Liver (tissue), 9 donors: Measurements from ENCODE around the gene PSMB7. TPM values are rescaled to one million over a fixed set of nuclear protein-coding genes. Genes with fewer than 3 reads are reported as not detected.

Experiments used
- DNase-seq: peaks from one replicate; pipeline ENCODE4 v3.0.0-alpha.2; 2017; ENCODE audit warnings: low spot score
- H3K27ac ChIP-seq, 2 donors: one replicate each; pipeline ENCODE4 v1.7.0; 2013; ENCODE audit warnings: inconsistent platforms in 2 of 2, low read length in 2 of 2, control low read depth in 1 of 2, low read depth in 1 of 2, mild to moderate bottlenecking in 1 of 2
- H3K27me3 ChIP-seq, 4 donors: one replicate each; pipeline versions ENCODE4 v1.6.1 to v1.7.0; 2013; ENCODE audit warnings: low read length in 3 of 4, inconsistent platforms in 1 of 4, mild to moderate bottlenecking in 1 of 4, moderate library complexity in 1 of 4; ENCODE audit not compliant: control insufficient read depth in 4 of 4, insufficient read depth in 4 of 4
- H3K36me3 ChIP-seq, 4 donors: one replicate each; pipeline versions ENCODE4 v1.6.1 to v1.7.0; 2013; ENCODE audit warnings: low read length in 3 of 4, mild to moderate bottlenecking in 3 of 4, low read depth in 1 of 4, moderate library complexity in 1 of 4; ENCODE audit not compliant: control insufficient read depth in 4 of 4, insufficient read depth in 3 of 4
- H3K4me1 ChIP-seq, 4 donors: one replicate each; pipeline versions ENCODE4 v1.6.1 to v1.7.0; 2013; ENCODE audit warnings: low read length in 3 of 4, mild to moderate bottlenecking in 3 of 4, moderate library complexity in 1 of 4; ENCODE audit not compliant: control insufficient read depth in 4 of 4, insufficient read depth in 4 of 4
- H3K4me3 ChIP-seq, 3 donors: one replicate each; pipeline versions ENCODE4 v1.6.1 to v1.7.0; 2013; ENCODE audit warnings: low read length in 3 of 3, control low read depth in 1 of 3, low read depth in 1 of 3, mild to moderate bottlenecking in 1 of 3
- H3K9ac ChIP-seq, 2 donors: one replicate each; pipeline ENCODE4 v1.7.0; 2013; ENCODE audit warnings: low read length in 2 of 2, mild to moderate bottlenecking in 2 of 2, moderate library complexity in 2 of 2, control low read depth in 1 of 2, low read depth in 1 of 2
- H3K9me3 ChIP-seq, 4 donors: one replicate each; pipeline versions ENCODE4 v1.6.1 to v1.7.0; 2013; ENCODE audit warnings: low read length in 3 of 4; ENCODE audit not compliant: control insufficient read depth in 4 of 4
- ATF3 ChIP-seq: IDR thresholded peaks from 2 replicates; pipeline ENCODE4 v1.6.1; 2016; ENCODE audit warnings: antibody characterized with exemption
- CTCF ChIP-seq: fragments of 150-350 bp; IDR thresholded peaks from 2 replicates; pipeline ENCODE4 v1.5.1; 2017; ENCODE audit warnings: improper control_type of control experiment, low read depth, low read length; ENCODE audit not compliant: missing input control
- EGR1 ChIP-seq, 2 donors: IDR thresholded peaks; 2 replicates each; pipeline ENCODE4 v1.6.1; 2016 to 2018; ENCODE audit warnings: antibody characterized with exemption in 2 of 2, low read depth in 2 of 2
- FOXA1 ChIP-seq: IDR thresholded peaks from 2 replicates; pipeline ENCODE4 v1.6.1; 2016; ENCODE audit warnings: antibody characterized with exemption
- FOXA2 ChIP-seq: IDR thresholded peaks from 2 replicates; pipeline ENCODE4 v1.6.1; 2016; ENCODE audit warnings: antibody characterized with exemption
- GABPA ChIP-seq, 2 donors: IDR thresholded peaks in 1 of 2; conservative IDR thresholded peaks in 1 of 2; 2 replicates each; pipeline ENCODE4 v1.6.1; 2016; ENCODE audit warnings: antibody characterized with exemption in 2 of 2, mild to moderate bottlenecking in 1 of 2, moderate library complexity in 1 of 2
- HNF4A ChIP-seq, 2 donors: conservative IDR thresholded peaks; 2 replicates each; pipeline ENCODE4 v1.6.1; 2016; ENCODE audit warnings: antibody characterized with exemption in 2 of 2, mild to moderate bottlenecking in 2 of 2
- HNF4G ChIP-seq: IDR thresholded peaks from 2 replicates; pipeline ENCODE4 v1.6.1; 2016; ENCODE audit warnings: antibody characterized with exemption
- JUND ChIP-seq, 2 donors: IDR thresholded peaks; 2 replicates each; pipeline ENCODE4 v1.6.1; 2016; ENCODE audit warnings: antibody characterized with exemption in 2 of 2
- MAX ChIP-seq: IDR thresholded peaks from 2 replicates; pipeline ENCODE4 v1.6.1; 2016; ENCODE audit warnings: antibody characterized with exemption
- NR2F2 ChIP-seq: IDR thresholded peaks from 2 replicates; pipeline ENCODE4 v1.6.1; 2016; ENCODE audit warnings: antibody characterized with exemption
- RAD21 ChIP-seq, 2 donors: IDR thresholded peaks; 2 replicates each; pipeline ENCODE4 v1.6.1; 2016; ENCODE audit warnings: antibody characterized with exemption in 2 of 2, mild to moderate bottlenecking in 2 of 2
- RXRA ChIP-seq, 2 donors: IDR thresholded peaks; 2 replicates each; pipeline ENCODE4 v1.6.1; 2017 to 2018; ENCODE audit warnings: antibody characterized with exemption in 2 of 2, mild to moderate bottlenecking in 1 of 2
- SP1 ChIP-seq: IDR thresholded peaks from 2 replicates; pipeline ENCODE4 v1.6.1; 2018; ENCODE audit warnings: antibody characterized with exemption, mild to moderate bottlenecking
- TAF1 ChIP-seq: conservative IDR thresholded peaks from 2 replicates; pipeline ENCODE4 v1.6.1; 2016; ENCODE audit warnings: antibody characterized with exemption, mild to moderate bottlenecking
- YY1 ChIP-seq: IDR thresholded peaks from 2 replicates; pipeline ENCODE4 v1.6.1; 2016; ENCODE audit warnings: antibody characterized with exemption, mild to moderate bottlenecking
- ZBTB33 ChIP-seq: IDR thresholded peaks from 2 replicates; pipeline ENCODE4 v1.6.1; 2016; ENCODE audit warnings: antibody characterized with exemption
- WGBS: extraction: QIAGEN DNeasy Blood & Tissue Kit; methylation state at CpG from one replicate; pipeline ENCODE4 v1.1.7; 2013; 5-methylcytosine and 5-hydroxymethylcytosine counted together
- polyA plus RNA-seq, 2 donors: library from polyadenylated mRNA; stranded (reverse) in 1 of 2; unstranded in 1 of 2; fragments of 200-250 nt in 1 of 2; fragments of >200 nt in 1 of 2; fragmentation: Nextera tagmentation in 1 of 2; extraction: Ambion mirVana in 1 of 2; gene quantifications; one replicate each; pipeline versions ENCODE4 v1.2.1 to v1.2.3, GENCODE V29; 2013 to 2015
- total RNA-seq, 2 donors: library from RNA; depleted of rRNA; stranded (reverse); fragments of >200 nt; gene quantifications; one replicate each; pipeline ENCODE4 v1.2.3, GENCODE V29; 2014
- TF ChIP-seq, protein P1 (sequence below): IDR thresholded peaks from 2 replicates; pipeline ENCODE4 v1.6.1; 2016; ENCODE audit warnings: antibody characterized with exemption, mild to moderate bottlenecking
- donor health status: healthy.
- donor health status: healthy.
- donor health status: healthy.
- donor health status: healthy.
- donor health status: healthy.

PSMB7 gene
- total and polyA plus RNA-seq, 4 donors, result 90.9 to 183 (median 134) TPM

GRCh38 chr9:124457887-124458431 is 42.7 kb upstream of the PSMB7 start:
- Histone ChIP-seq H3K9me3 (peaks cover 0 to 3% (median 0%) of the 10 kb centered on the region in 4 donors), H3K27me3 (peaks cover 0 to 5% (median 0%) of the 10 kb centered on the region in 4 donors), H3K36me3 (no peaks in the 10 kb centered on the region), H3K27ac (no peak overlapping the region), H3K9ac (no peak overlapping the region), H3K4me3 (no peak overlapping the region), H3K4me1 (peaks cover 0 to 3% (median 1%) of the 10 kb centered on the region in 4 donors)
- 82% methylated on average over 8 of the region's 8 CpGs for WGBS
- DNase-seq, result no peak
- no peak for TF ChIP-seq JUND (IDR thresholded peaks at IDR 0.05)
- no peak for TF ChIP-seq RAD21 (IDR thresholded peaks at IDR 0.05)
- TF ChIP-seq, protein P1, sequence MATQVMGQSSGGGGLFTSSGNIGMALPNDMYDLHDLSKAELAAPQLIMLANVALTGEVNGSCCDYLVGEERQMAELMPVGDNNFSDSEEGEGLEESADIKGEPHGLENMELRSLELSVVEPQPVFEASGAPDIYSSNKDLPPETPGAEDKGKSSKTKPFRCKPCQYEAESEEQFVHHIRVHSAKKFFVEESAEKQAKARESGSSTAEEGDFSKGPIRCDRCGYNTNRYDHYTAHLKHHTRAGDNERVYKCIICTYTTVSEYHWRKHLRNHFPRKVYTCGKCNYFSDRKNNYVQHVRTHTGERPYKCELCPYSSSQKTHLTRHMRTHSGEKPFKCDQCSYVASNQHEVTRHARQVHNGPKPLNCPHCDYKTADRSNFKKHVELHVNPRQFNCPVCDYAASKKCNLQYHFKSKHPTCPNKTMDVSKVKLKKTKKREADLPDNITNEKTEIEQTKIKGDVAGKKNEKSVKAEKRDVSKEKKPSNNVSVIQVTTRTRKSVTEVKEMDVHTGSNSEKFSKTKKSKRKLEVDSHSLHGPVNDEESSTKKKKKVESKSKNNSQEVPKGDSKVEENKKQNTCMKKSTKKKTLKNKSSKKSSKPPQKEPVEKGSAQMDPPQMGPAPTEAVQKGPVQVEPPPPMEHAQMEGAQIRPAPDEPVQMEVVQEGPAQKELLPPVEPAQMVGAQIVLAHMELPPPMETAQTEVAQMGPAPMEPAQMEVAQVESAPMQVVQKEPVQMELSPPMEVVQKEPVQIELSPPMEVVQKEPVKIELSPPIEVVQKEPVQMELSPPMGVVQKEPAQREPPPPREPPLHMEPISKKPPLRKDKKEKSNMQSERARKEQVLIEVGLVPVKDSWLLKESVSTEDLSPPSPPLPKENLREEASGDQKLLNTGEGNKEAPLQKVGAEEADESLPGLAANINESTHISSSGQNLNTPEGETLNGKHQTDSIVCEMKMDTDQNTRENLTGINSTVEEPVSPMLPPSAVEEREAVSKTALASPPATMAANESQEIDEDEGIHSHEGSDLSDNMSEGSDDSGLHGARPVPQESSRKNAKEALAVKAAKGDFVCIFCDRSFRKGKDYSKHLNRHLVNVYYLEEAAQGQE, result no peak
- TF ChIP-seq ZBTB33, result no peak
- no peak for TF ChIP-seq TAF1
- TF ChIP-seq SP1, result no peak
- TF ChIP-seq HNF4G, result no peak
- no peak for TF ChIP-seq GABPA (IDR thresholded peaks at IDR 0.05 in 1 of 2, conservative IDR thresholded peaks at IDR 0.05 in 1 of 2)
- TF ChIP-seq FOXA2, result no peak
- no peak for TF ChIP-seq CTCF
- no peak for TF ChIP-seq EGR1 (IDR thresholded peaks at IDR 0.05; ENCODE audit: low read depth in 2 of 2)
- no peak for TF ChIP-seq RXRA (IDR thresholded peaks at IDR 0.05)
- TF ChIP-seq HNF4A (conservative IDR thresholded peaks at IDR 0.05), result no peak
- TF ChIP-seq YY1, result no peak
- no peak for TF ChIP-seq FOXA1
- no peak for TF ChIP-seq MAX
- TF ChIP-seq NR2F2, result no peak
- TF ChIP-seq ATF3, result no peak
